Activated T-cell treated with anti-CD3 and anti-CD28 coated beads, Interleukin-2, amount 50 U/mL, for 1 hour (primary cell): ENCODE results near the gene KIFC3.
"Not testable (repeated sequence)": the region's sequence is repeated elsewhere in the genome, so short reads cannot be mapped to it uniquely, and the experiment has no call there.

Experiments
- DNase-seq: peaks from one replicate; pipeline ENCODE4 v3.0.0-alpha.2; 2020

The KIFC3 gene

DNA sequence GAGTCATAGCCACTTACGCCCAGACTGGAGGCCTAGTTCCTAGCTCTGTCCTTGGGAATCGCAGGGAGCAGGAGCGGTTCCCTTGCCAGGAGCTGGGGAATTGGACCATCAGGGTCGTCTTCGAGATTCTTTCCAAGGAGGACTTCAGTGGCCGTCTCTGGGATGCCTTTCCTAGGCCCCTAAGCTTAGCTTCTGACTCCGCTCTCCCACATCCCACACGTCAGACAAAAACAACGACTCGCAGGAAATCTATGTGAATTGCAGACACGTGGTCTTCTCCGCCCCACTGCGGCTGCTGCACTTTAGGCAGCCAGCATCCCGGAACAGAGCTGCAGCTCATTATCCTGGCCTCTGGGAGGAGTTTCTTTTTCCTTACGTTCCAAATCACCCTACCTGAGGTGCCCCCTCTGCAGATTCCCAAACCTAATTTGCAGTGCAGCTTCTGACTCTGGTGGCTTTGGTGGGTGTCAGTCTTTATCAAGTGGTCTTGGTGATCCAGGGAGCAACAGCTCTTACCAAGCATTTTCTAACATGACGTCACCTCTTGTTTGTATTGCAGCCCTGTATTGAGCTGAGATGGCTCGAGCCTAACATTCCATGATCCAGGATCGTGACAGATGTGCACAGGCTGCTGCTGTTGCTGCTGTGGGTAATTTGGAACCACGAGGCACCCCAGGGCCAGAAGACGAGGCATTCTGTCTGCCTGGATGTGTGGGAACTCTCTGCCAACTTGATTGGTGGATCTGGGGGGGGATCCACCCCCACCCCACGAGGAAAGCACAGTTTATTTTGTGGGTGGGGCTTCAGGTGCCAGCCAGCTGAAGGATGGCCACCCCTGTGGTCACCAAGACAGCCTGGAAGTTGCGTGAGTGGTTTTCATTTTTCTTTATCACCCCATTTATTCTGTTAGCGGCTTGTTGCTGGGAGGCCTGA lies 65.6 kb downstream of the KIFC3 start:
- peak; percentile 50 for DNase-seq

DNA sequence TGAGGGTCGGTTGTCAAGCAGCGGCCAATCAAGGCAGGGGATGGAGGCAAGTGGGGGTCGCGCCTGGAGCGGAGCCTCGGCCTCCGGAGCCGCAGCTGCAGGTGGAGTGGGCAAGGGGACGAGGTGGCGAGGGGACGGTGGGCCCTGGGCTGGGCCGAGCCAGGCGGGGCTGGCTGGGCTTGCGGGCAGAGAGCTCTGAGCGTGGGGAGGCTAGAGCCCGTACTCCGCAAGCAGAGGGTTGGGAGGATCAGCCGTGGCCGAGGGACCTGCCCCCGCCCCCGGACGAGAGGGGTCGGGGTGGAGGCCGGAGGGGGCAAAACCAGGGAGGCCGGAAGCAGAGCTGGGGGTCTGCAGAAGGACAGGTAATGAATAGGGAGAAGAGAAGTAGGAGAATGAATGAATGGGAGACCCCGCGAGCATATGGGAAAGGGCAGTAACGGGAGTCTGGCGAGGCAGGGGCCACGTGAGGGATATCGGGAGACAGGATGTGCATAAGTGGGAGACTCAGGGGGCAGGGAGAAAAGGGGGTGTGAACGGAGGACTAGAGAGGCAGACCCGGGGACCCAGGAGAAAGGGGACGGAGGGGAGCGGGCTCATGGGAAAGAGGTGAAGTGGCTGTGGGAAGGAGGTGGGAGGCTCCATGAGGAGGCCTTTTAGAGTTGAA lies 66.4 kb downstream of the KIFC3 start, which contains the start of gene KATNB1:
KATNB1 (plus strand) TSS at position 16 of the 664 bp plus-strand sequence. CDS start 1,474 bp downstream, outside the sequence.
- DNase-seq = no peak

DNA sequence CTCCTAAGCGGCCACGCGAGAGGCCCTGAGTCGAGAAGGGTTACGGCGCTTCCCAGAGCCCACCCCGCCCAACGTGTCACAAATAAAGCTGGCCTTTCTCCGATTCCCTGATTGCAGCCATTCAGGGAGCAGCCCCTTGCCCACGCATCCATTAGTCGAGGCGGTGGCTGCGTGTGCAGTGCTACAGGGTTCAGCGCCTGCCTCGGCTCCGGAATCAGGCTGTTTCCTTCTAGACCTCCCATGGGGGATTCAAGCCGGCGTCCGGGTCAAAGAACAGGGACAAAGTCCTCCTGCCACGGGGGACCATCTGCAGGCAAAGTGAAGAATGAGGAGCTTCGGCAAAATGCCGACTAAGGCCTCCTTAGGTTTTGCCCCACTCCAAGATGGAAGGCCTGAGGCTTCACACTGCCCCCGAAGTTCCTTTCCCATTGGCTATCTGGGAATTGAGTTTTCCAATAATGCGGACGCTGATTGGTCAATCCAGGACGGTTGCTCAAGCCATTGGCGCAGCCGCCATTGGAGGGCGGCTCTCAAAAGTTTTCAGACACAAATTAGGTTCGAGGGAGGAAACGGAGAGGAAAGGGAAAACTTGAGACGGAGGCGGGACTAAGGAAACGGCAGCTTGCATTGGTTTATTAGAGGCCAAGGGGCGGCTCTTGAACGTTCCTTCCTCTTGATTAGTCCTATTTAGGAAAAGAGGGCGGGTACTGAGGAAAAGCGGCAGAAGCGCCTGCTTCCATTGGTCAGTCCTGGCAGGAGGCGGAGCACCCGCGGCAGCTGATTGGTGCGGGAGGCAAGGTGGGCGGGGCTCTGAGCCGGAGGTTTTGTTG lies 67.2 kb downstream of the KIFC3 start:
- peak; percentile 95 for DNase-seq

DNA sequence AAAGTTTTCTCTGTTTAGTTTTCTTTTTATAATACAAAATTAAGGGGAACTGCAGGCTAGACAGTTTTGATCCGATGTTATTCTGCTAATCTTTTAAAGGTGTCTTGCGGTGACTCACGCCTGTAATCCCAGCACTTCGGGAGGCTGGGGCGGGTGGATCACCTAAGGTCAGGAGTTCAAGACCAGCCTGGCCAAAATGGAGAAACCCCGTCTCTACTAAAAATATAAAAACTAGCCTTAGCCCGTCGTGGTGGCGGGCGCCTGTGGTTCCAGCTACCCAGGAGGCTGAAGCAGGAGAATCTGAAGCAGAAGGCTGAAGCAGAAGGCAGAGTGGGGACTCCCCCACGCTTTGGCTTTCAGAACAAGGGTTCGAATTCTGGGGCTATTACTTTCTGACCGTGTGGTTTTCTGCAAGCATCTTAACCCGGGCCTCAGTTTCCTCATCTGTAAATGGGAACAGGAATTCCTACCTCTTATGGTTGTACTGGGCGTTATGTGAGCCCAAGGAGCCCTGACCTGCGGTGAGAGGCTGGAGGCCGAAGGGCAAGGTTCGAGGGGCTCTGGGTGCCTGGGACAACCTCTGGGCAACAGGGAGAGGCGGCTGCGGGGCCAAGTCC lies 67.9 kb downstream of the KIFC3 start:
- DNase-seq = no peak

DNA sequence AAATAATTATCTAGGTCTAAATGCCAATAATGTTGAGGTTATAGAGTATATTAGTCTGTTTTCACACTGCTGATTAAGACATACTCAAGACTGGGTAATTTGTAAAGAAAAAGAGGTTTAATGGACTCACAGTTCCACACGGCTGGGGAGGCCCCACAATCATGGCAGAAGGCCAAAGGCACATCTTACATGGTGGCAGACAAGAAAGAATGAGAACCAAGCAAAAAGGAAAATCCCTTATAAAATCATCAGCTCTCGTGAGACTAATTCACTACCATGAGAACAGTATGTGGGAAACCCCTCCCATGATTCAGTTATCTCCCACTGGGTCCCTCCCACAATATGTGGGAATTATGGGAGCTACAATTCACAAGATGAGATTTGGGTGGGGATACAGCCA lies 69.6 kb downstream of the KIFC3 start:
- DNase-seq = no peak

DNA sequence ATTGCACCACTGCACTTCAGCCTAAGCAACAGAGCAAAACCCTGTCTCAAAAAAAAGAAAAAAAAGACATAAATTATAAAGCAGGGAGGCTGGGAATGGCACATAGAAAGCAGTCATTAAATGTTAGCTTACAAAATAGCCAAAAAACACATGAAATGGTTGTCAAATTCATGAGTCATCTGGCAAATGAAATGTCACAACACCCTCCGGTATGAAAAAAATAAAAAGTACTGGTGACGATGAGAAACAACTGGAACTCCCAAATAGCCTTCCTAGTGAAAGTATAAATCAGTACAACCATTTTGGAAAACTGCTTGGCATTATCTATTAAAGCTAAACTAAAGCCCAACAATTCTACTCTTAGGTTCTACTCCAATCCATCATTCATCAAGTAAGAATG lies 70.3 kb downstream of the KIFC3 start:
- DNase-seq = no peak

DNA sequence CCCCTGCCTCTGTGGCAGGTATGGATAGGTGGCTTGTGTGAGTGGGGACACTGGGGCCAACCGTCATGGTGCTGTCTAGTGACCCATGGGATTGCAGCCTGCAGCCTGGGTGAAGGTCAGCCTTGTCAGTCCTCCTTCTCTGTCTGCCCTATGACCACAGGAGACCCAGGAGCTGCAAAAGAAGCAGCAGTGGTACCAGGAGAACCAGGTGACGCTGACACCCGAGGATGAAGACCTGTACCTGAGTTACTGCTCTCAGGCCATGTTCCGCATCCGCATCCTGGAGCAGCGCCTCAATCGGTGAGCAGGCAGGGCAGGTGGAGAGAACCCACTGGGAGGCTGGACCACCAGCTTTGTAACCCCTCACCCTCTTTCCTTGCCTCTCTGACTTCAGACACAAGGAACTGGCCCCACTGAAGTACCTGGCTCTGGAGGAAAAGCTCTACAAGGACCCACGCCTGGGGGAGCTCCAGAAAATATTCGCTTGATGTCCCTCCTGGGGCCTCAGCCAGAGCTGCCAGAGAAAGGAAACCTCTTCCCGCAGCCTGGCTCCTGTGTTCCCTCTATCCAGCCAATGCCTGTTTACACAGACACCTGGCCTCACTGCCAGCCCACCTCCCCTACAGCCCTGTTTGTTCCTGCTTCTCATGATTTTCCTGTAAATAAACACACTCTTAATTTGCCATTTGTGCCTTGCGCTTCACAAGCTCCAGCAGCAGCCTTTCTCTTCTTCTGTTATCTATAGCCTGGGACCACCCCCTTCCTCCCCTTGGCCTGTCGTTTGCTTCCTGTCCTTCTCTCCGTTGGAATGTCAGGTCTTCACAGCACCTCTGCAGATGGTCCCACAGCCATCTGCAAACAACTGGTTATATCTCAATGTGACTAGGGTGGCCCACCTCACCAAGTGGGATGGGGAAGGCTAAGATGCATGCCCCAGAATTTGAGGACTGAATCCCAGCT lies 71.2 kb downstream of the KIFC3 start:
- DNase-seq = no peak

DNA sequence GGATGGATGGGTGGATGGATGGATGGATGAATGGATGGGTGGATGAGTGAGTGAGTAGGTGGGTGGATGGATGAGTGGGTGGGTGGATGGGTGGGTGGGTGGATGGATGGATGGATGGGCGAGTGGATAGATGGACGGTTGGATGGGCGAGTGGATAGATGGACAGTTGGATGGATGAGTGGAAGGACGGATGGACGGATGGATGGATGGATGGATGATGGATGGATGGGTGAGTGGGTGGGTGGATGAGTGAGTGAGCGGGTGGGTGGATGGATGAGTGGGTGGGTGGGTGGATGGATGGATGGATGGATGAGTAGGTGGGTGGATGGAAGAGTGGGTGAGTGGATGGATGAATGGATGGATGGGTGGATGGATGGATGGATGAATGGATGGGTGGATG lies 72.4 kb downstream of the KIFC3 start:
- not testable (repeated sequence) for DNase-seq

DNA sequence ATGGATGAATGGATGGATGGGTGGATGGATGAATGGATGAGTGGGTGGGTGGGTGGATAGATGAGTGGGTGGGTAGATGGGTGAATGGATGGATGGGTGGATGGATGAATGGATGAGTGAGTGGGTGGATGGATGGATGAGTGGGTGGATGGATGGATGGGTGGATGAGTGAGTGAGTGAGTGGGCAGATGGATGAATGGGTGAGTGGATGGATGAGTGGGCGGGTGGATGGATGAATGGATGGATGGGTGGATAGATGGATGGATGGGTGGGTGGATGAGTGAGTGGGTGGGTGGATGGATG lies 73.2 kb downstream of the KIFC3 start:
- no peak for DNase-seq

DNA sequence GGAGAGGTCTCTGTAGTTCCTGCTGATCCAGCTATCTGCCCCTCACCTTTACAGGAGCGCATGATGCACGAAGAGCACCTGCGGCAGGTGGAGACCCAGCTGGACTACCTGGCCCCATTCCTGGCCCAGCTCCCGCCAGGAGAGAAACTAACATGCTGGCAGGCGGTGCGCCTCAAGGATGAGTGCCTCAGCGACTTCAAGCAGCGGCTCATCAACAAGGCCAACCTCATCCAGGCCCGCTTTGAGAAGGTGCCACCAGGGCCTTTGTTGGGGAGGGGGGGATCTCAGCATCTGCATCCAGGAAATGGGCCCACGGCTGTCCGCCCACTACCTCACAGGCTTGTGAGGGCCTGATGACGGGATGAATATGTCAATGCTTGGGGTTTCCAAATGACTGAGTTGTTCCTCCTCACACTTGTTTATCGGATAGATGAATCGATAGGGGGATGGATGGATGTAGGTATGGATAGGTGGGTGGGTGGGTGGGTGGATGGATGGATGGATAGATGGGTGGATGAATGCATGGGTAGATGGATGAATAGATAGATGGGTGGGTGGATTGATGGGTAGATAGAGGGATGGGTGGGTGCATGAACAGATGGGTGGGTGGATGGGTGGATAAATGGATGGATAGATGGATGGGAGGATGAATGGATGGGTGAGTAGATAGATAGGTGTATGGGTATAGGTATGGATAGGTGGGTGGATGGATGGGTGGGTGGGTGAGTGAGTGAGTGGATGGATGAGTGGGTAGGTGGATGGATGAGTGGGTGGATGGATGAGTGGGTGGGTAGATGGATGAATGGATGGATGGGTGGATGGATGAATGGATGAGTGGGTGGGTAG lies 73.7 kb downstream of the KIFC3 start:
- DNase-seq = no peak

DNA sequence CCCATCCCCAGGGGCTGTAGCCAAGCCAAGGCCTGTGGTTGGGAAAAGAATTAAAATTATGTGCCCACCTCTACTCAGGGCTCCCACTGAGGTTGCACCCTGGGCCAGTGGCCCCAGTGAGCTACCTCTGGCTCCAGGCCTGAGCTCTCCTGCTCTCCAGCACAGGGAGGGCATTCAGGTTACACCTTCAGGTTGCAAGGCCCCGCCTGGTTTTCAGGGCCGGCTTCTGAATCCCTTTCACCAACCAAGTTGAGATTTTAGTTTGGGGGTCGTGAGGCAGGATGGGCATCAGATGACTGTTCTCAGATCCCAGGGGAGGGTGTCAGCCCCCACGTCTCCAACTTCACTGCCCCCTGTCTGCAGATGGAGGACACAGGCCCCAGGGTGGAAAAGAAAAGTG lies 74.7 kb downstream of the KIFC3 start:
- DNase-seq = no peak

DNA sequence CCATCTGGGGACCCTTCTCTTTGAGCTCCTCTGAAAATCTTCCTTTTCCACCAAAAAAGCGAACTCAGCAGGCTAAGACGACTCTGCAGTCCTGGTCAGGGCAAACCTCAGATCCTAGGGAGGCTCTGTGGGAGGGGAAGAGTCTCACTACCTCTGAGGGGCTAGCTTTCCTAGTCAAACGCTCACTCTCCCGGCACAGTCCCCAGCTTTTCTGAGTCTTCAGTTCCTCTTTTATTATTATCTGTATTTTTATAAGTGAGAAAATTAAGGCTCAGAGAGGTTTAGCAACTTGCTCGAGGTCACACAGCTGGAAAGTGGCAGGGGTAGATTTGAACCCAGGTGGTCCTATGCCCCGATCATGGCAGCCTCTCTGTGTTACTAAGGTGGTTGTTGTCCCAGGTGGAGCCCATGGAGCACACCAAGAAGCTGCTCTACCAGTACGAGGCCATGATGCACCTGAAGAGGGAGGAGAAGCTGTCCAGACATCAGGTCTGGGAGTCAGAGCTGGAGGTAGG lies 75.8 kb downstream of the KIFC3 start:
- DNase-seq = no peak

DNA sequence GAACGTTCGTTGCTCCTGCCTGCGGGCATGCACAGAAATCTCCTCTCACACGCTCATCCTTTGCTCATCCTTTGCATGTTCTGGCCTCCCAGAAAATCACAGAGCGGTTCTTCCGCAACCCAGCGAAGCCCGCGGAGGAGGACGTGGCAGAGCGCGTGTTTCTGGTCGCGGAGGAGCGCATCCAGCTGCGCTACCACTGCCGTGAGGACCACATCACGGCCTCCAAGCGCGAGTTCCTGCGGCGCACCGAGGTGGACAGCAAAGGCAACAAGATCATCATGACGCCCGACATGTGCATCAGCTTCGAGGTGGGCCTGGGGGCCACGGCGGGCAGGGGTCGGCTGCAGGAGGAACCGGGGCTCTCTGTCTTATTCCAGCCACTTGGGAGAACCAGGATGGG lies 76.3 kb downstream of the KIFC3 start:
- DNase-seq = no peak

DNA sequence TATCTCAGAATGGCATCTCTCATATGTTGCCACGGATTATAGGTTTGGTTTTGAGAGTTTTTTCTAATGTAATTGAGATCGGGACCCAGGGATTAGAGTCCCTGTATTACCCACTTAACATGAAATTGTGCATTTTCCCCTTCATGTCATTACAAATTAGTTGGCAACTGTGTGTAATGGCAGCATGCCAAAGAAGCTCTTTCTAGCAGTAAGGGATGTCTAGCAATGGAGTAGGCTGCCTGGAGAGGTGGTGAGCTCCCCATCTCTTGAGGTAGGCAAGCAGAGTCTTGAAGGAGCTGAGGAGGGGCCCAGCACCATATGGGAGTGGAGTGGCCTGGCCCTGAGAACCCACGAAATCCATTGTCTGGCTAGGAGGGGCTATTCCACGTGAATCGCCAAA lies 76.7 kb downstream of the KIFC3 start:
- no peak for DNase-seq

DNA sequence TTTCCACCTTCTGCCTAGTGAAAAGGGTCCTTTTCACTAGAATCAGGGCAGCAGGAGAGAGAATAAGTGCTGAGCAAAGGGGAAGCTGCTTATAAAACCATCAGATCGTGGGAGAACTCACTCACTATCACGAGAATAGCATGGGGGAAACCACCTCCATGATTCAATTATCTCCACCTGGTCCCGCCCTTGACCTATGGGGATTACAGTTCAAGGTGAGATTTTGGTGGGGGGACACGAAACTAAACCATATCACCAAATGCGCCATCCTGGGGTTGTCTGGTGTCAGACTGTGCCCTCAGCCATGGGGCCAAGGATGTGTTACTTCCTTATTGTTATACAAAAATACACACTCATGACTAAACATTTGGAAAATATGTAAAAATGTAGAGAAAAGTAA lies 77.1 kb downstream of the KIFC3 start:
- no peak for DNase-seq

DNA sequence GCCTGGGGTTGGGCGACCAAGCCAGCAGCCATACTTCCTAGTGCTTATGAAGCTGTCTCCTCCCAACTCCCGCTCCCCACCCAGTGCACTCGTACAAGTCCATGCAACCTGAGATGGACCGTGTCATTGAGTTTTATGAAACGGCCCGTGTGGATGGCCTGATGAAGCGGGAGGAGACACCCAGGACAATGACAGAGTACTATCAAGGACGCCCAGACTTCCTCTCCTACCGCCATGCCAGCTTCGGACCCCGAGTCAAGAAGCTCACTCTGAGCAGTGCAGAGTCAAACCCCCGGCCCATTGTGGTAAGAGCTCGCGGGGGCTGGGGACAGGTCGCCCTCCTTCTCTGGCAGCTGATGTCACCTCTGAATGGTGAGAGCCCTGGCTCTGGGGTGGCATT lies 77.8 kb downstream of the KIFC3 start:
- DNase-seq = no peak

DNA sequence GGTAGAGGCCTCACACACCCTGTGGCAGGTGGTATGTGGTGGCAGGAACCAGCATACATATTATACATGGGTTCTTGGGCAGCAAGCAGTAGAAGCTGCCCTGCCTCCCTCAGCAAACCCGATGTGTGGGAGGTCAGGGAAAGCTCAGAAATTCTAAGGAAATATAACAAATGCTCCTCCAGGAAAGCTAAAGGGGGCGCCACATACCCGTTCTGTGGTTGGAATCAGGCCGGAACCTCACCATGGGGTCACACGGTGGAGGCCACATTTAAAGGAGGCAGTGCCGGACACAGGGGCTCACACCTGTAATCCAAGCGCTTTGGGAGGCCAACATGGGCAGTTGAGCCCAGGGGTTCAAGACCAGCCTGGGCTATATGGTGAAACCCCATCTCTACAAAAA lies 79.1 kb downstream of the KIFC3 start:
- DNase-seq = no peak

DNA sequence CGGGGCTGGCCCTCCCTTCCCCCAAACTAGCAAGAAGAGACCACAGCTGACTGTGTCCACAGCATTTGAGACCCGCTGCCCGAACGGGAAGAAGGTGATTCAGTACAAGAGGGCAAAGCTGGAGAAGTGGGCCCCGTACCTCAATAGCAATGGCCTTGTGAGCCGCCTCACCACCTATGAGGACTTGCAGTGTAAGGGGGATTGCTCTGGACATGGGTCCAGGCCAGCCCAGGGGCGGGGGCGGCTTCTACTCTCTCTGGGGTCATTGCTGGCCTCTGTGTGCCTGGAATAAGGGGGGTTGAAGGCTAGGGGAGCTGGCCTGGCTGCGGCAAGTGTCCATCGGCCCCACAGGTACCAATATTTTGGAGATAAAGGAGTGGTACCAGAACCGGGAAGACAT lies 79.6 kb downstream of the KIFC3 start:
- DNase-seq = no peak

DNA sequence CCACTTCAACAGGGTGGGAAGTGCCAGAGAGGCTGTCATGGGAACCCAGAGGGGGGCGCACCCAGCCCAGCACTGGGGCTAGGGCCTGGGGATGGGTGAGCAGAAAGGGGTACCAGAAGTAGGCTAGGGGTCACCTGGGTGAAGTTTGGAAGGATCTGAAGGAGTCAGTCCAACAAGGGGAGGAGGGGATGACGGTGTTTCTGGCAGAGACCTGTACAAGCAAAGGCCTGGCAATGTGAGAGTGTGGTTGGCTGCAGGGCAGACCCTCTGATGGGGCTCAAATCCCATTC lies 80.1 kb downstream of the KIFC3 start:
- no peak for DNase-seq

DNA sequence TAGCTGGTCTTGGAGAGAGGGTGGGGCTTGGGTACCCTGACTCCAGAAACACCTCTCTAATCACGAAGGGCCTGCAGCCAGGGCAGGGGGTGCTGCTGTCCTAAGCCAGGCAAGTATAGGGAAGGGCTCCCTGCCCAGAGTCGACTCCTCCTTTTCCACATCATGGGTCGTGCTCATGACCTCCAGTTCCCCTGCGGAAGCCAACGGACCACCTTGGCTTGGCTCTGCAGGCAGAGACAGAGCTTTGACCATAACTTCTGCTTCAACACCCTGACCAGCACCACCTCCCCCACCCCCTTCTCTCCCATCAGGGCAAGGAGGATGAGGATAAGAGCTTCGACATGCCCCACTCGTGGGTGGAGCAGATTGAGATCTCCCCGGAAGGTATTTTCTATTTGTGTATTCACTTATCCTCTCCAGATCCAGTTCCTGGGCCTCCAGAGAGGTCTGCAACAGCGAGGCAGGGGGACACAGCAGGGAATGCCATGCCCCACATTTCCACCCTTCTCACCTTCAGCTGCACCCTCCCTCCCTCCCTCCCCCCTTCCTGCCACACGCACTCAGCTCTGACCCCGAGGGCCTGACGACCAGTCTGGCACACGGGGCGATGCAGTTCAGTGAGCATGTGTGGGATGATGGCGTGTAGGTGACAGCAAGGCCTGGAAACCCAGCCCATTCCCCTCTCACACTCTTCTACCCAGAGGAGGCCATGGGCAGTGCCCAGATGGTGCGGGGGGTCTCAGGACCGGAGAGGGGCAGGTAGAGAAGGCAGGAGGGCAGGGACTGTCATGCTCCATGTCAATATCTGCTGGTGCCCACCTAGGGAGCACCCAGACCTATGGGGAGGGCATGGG lies 80.7 kb downstream of the KIFC3 start:
- no peak for DNase-seq
